T-helper 1 cell treated with Interleukin-12 subunit alpha and Interleukin-12 subunit beta and Interleukin-4 antibody, amounts not matched to agents 30 μg/mL and 1 μg/mL, for 36 hours (primary cell): ENCODE data around the gene EIF4E1B.

ENCODE experiments used
- H3K27ac Mint-ChIP-seq: one replicate; pipeline ENCODE4 v1.8.0; 2021; ENCODE audit warnings: mild to moderate bottlenecking, mixed read lengths
- H3K27me3 Mint-ChIP-seq: one replicate; pipeline ENCODE4 v1.8.0; 2021; ENCODE audit warnings: low read depth, mixed read lengths
- H3K36me3 Mint-ChIP-seq: one replicate; pipeline ENCODE4 v1.8.0; 2021; ENCODE audit warnings: low read depth, mixed read lengths
- H3K4me1 Mint-ChIP-seq: one replicate; pipeline ENCODE4 v1.8.0; 2021; ENCODE audit warnings: low read depth, mixed read lengths
- H3K4me3 Mint-ChIP-seq: one replicate; pipeline ENCODE4 v1.8.0; 2021; ENCODE audit warnings: mild to moderate bottlenecking, moderate library complexity, mixed read lengths
- H3K9me3 Mint-ChIP-seq: one replicate; pipeline ENCODE4 v1.8.0; 2021; ENCODE audit warnings: mixed read lengths

The EIF4E1B gene

GRCh38 chr5:176643491-176644219 is 13.2 kb downstream of the EIF4E1B start:
- H3K4me1 Mint-ChIP-seq, result peaks cover 18% of the 10 kb centered on the region
- no peaks in the 10 kb centered on the region for H3K27me3 Mint-ChIP-seq
- H3K4me3 Mint-ChIP-seq, result no peak overlapping the region
- H3K9me3 Mint-ChIP-seq, result no peaks in the 10 kb centered on the region
- no peaks in the 10 kb centered on the region for H3K36me3 Mint-ChIP-seq
- no peak overlapping the region for H3K27ac Mint-ChIP-seq

GRCh38 chr5:176644294-176644693 is 13.8 kb downstream of the EIF4E1B start:
- H3K36me3 Mint-ChIP-seq, result no peaks in the 10 kb centered on the region
- no peaks in the 10 kb centered on the region for H3K9me3 Mint-ChIP-seq
- H3K4me1 Mint-ChIP-seq, result peaks cover 24% of the 10 kb centered on the region
- H3K27ac Mint-ChIP-seq, result no peak overlapping the region
- no peaks in the 10 kb centered on the region for H3K27me3 Mint-ChIP-seq
- no peak overlapping the region for H3K4me3 Mint-ChIP-seq

- Mint-ChIP-seq H3K9me3 (no peaks in the 10 kb centered on the region), H3K4me1 (peaks cover 29% of the 10 kb centered on the region), H3K27me3 (no peaks in the 10 kb centered on the region), H3K4me3 (peak overlapping the region; percentile 67), H3K27ac (peak overlapping the region; percentile 31), H3K36me3 (no peaks in the 10 kb centered on the region)
These were observed 14.6 kb downstream of the EIF4E1B start for GRCh38 chr5:176644878-176645670.

GRCh38 chr5:176646049-176646706 is 15.7 kb downstream of the EIF4E1B start:
- no peaks in the 10 kb centered on the region for H3K27me3 Mint-ChIP-seq
- peak overlapping the region; percentile 85 for H3K27ac Mint-ChIP-seq
- H3K4me3 Mint-ChIP-seq, result peak overlapping the region; percentile 84
- H3K36me3 Mint-ChIP-seq, result peaks cover 5% of the 10 kb centered on the region
- H3K9me3 Mint-ChIP-seq, result no peaks in the 10 kb centered on the region
- peaks cover 38% of the 10 kb centered on the region for H3K4me1 Mint-ChIP-seq

- Mint-ChIP-seq H3K9me3 (no peaks in the 10 kb centered on the region), H3K4me1 (peaks cover 39% of the 10 kb centered on the region), H3K27ac (peak overlapping the region; percentile 85), H3K4me3 (peak overlapping the region; percentile 84), H3K27me3 (no peaks in the 10 kb centered on the region), H3K36me3 (peaks cover 5% of the 10 kb centered on the region)
These were observed 16.2 kb downstream of the EIF4E1B start for GRCh38 chr5:176646707-176647029.

GRCh38 chr5:176647030-176647842 is 16.8 kb downstream of the EIF4E1B start, which contains the start of gene TSPAN17:
Gene TSPAN17 (plus strand): TSS chr5:176647484. CDS start chr5:176647616, 132 bp downstream.
- H3K27ac Mint-ChIP-seq, result peak within 1 kb of the TSS; percentile 89
- H3K36me3 Mint-ChIP-seq, result peaks cover 5% of the 10 kb centered on the region
- H3K9me3 Mint-ChIP-seq, result no peaks in the 10 kb centered on the region
- H3K27me3 Mint-ChIP-seq, result no peaks in the 10 kb centered on the region
- peaks cover 42% of the 10 kb centered on the region for H3K4me1 Mint-ChIP-seq
- H3K4me3 Mint-ChIP-seq, result peak within 1 kb of the TSS; percentile 90

GRCh38 chr5:176647843-176648473 is 17.5 kb downstream of the EIF4E1B start:
- H3K9me3 Mint-ChIP-seq, result no peaks in the 10 kb centered on the region
- H3K27ac Mint-ChIP-seq, result peak overlapping the region; percentile 89
- H3K4me1 Mint-ChIP-seq, result peaks cover 46% of the 10 kb centered on the region
- no peaks in the 10 kb centered on the region for H3K27me3 Mint-ChIP-seq
- peak overlapping the region; percentile 90 for H3K4me3 Mint-ChIP-seq
- H3K36me3 Mint-ChIP-seq, result peaks cover 5% of the 10 kb centered on the region

- Mint-ChIP-seq H3K9me3 (no peaks in the 10 kb centered on the region), H3K4me3 (peak overlapping the region; percentile 90), H3K4me1 (peaks cover 53% of the 10 kb centered on the region), H3K36me3 (peaks cover 11% of the 10 kb centered on the region), H3K27me3 (no peaks in the 10 kb centered on the region), H3K27ac (peak overlapping the region; percentile 89)
These were observed 18.2 kb downstream of the EIF4E1B start for GRCh38 chr5:176648474-176649194.

GRCh38 chr5:176650354-176650884 is 19.9 kb downstream of the EIF4E1B start:
- H3K27me3 Mint-ChIP-seq, result no peaks in the 10 kb centered on the region
- H3K4me3 Mint-ChIP-seq, result no peak overlapping the region
- peaks cover 53% of the 10 kb centered on the region for H3K4me1 Mint-ChIP-seq
- H3K9me3 Mint-ChIP-seq, result no peaks in the 10 kb centered on the region
- H3K27ac Mint-ChIP-seq, result no peak overlapping the region
- peaks cover 17% of the 10 kb centered on the region for H3K36me3 Mint-ChIP-seq

GRCh38 chr5:176651472-176651980 is 21.1 kb downstream of the EIF4E1B start:
- Mint-ChIP-seq H3K4me3 (no peak overlapping the region), H3K36me3 (peaks cover 17% of the 10 kb centered on the region), H3K27me3 (no peaks in the 10 kb centered on the region), H3K9me3 (no peaks in the 10 kb centered on the region), H3K4me1 (peaks cover 47% of the 10 kb centered on the region), H3K27ac (no peak overlapping the region)

GRCh38 chr5:176652136-176652535 is 21.7 kb downstream of the EIF4E1B start:
- H3K27ac Mint-ChIP-seq, result no peak overlapping the region
- H3K4me1 Mint-ChIP-seq, result peaks cover 42% of the 10 kb centered on the region
- no peak overlapping the region for H3K4me3 Mint-ChIP-seq
- H3K27me3 Mint-ChIP-seq, result no peaks in the 10 kb centered on the region
- peaks cover 17% of the 10 kb centered on the region for H3K36me3 Mint-ChIP-seq
- no peaks in the 10 kb centered on the region for H3K9me3 Mint-ChIP-seq

- Mint-ChIP-seq H3K4me3 (peak overlapping the region; percentile 12), H3K9me3 (no peaks in the 10 kb centered on the region), H3K27me3 (no peaks in the 10 kb centered on the region), H3K27ac (peak overlapping the region; percentile 74), H3K4me1 (peaks cover 43% of the 10 kb centered on the region), H3K36me3 (peaks cover 21% of the 10 kb centered on the region)
These were observed 23.2 kb downstream of the EIF4E1B start for GRCh38 chr5:176653401-176654385.
